ENCODE data around the gene CARD9.

CARD9 gene

DNA sequence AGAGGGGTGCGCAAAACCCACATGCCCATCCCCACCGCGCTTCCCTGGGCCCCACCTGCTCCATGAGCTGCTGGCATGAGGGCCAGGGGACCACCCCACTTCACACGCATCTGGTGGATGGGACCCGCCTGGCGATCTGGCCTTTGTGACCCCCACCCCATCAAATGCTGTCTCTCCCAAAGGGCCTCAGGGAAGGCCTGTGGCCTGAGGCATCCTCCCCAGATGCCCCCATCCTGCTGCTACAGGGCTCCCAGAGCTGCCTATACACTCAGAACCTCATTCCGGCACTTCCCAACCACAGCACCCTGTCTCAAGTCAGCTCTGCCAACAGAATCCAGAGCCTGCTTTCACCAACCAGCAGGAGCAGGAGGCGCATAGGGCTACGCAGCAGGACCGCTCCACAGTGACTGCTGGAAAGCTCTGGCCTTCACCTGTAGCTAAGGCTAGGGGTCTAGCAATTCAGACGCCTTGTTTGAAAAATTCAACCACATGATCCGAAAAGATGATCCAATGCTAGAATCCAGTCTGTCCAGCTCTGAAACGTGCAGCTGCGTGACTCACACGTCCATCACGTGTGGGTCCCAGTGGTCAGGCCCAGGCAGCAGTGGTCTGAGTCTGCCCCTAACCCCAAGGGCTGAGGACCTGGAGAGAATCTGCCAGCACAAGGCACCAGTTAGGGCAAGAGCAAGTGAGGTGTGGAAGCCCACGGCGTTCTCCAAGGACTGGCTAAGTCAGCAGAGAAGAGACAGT is 27.9 kb upstream of the CARD9 start:
- no peak for DNase-seq

GRCh38 chr9:136400038-136400834 is 26.8 kb upstream of the CARD9 start, which contains the start of gene SNAPC4:
Gene SNAPC4, minus strand, starts transcription at chr9:136400170. Its CDS starts 1,742 bp downstream, at chr9:136398428.
- DNase-seq = peak; percentile 93

DNA sequence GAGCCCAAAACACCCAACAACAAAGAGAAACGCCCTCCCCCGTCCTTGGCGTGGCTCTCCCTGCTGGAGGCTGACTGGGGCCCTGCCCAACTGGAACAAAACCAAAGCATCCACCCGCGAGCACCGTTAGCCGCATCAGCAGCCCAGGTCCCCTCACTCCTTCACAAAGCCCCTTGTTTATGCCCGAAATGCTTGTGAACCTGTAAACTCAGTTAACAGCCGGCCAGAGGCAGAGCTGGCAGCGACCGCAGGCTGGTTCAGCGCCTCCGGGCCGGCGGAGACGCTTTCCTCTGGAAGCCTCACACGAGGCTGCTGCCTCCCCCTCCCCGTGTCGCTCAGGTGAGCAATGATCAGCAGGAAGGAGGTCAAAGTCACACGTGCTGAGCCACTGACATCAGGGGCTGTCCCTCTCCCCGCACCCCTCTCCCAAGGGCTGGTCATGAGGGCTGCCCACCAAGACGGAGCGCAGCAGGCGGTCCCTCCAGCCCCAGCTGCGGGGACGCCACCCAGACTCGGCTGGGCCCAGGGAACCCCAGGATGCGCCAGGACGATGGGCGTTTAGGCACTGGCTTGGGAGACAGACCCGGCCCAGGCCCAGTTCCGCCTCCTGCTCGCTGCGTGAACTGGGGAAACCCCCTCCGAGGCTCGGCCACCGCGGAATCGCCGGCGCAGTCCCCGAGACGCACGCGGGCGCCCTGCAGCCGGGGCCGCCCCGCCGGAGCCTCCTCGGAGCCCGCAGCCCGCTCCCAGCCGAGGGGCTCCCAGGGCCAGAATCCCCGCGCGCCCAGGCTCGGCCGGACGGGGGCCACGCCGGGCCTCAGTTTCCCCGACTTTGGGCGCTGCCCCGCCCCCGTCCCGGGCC is 25.9 kb upstream of the CARD9 start:
- DNase-seq = no peak

- DNase-seq = no peak
These were observed 24.8 kb upstream of the CARD9 start for GRCh38 chr9:136398286-136398685.

- DNase-seq = no peak
These were observed 24.2 kb upstream of the CARD9 start for GRCh38 chr9:136397643-136398042.

- DNase-seq = no peak
These were observed 22.7 kb upstream of the CARD9 start for GRCh38 chr9:136396219-136396515.

DNA sequence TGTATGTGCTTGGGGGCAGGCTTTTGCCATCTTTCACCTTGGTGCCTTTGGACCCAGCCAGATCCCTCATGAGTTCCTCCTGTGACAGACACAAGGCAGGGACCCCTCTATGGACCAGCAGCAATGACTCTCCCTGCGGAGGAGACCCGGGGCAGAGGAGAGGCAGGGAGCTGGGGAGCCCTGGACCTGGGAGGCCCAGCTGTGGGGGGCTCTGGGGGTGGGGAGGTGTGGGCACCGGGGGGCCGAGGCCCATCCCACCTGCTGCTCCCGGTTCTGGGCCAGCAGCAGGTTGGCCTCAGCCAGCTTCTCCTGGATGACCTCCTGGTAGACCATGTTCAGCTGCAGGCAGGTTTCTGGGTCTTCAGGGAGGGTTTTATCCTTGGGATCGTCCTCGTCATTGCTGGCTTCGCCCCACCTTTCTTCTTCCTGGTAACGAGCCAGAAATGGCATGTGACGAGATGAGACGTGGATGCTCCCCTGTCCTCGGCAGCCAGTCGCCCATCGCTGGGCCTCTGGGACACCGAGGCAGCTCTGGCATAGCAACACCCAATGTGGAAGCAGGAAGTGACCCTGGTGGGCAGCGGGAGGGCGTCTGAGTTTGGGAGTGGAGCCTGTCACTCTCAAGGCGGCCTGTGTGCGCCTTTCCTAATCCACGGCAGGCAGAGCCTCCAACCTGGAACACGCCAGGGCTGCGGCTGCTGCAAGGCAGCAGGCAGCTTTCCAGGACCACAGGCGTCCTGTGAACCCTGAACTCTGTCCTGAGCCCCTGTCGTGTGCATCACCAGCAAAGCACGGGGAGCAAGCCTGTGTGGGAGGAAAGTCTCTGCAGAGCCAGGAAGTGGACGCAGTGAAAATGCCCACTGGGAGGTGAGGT is 22.1 kb upstream of the CARD9 start:
- DNase-seq = no peak

- DNase-seq = no peak
These were observed 21.5 kb upstream of the CARD9 start for GRCh38 chr9:136395020-136395340.

- no peak for DNase-seq
These were observed 21.0 kb upstream of the CARD9 start for GRCh38 chr9:136394312-136395019.

GRCh38 chr9:136393531-136393930 is 20.1 kb upstream of the CARD9 start:
- DNase-seq = no peak

DNA sequence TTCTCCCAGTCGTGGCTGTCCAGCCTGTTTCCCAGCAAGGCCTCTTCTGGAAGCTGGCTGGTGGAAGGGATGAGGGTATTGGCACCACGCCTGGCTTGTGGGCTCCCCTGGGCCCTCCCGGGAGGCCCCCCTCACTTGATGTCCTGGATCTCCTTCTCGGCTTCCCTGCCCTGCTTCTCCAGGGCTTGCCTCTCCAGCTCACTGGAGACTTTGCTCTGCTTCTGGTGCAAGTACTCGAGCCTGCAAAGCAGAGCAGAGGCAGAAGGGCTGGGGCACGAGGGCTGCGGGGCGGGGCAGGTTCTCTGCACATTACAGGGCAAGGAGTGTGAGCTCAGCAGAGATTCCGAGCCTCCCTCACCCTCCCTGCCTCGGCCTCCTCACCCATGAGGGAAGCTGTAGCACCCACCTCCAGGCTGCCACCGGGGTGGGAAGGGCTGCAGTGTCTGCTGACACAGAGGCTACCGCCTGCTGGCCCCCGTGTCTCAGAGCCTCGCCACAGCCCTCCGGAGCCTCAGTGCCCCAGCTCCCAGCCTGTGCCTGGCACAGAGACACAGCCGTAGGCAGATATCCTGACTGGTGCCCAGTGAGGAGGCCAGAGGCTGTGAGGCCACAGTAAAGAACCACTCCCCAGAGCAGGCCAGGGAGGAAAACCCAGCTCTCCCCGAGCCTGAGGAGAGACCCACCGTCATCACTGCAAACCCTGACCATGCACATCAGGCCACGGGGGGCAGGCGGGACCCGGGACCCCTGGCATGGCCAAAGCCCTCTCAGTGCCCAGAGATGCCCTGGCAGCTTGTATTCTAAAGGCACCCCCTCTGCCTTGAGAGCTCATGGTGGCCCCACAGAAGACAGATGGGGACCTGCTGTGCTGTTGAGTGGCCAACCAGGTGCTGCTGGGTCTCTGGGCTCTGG is 19.3 kb upstream of the CARD9 start:
- DNase-seq = no peak

DNA sequence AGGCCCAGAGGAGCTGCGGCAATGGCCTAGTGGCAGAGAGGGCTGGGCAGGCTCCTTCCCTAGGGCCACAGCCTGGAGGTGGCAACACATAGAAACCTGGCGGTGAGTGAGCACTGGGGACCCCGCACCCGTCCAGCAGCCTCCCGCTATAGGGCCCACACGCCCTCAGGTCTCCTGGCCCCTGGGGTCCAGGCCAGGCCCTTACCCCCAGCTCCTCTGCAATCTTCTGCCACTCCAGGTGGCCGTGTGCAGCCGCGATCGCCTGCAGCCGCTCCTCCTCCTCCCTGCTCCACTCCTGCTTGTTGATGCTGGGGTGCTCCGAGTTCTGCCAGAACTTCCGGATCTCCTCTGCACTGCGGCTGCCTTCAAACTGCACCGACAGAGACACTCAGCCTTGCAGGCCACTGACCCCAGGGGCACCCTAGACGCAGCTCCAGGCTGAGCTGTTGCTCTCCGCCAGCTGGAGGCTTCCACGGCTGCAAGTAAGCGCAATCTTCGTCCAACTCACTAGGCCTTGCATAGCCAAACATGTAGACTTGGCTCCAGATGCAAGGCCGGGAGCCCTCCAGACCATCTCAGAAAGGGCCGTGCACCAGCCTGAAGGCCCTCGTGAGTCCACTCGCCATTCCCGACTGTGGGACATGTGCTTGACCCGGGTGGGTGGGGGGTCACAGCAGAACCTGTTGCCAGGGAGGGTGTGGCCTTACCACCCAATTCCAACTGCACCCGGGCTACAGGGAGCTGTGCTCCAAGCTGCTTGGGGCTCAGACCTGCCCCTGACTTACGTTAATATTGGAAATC is 18.5 kb upstream of the CARD9 start:
- DNase-seq = no peak

DNA sequence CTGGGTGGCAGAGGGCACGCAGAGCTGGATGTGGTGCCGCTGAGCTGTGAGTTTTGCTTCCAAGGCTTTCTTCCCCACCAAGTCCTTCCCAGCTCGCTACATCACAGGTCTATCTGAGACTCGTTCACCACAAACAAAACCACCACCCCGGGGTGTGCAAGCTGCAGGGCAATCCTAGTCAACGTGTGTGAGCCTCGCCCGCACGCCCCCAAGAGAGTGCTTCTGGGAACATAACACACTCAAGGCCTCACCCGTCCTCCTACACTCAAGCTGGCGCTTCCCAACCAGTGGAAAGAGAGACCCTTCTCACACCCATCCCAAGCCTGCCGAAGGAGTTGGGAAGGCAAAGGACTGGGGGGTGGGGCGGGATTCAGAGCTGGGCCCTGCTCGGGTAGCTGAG is 15.9 kb upstream of the CARD9 start:
- no peak for DNase-seq

- DNase-seq = no peak
These were observed 13.7 kb upstream of the CARD9 start for GRCh38 chr9:136387217-136387616.

DNA sequence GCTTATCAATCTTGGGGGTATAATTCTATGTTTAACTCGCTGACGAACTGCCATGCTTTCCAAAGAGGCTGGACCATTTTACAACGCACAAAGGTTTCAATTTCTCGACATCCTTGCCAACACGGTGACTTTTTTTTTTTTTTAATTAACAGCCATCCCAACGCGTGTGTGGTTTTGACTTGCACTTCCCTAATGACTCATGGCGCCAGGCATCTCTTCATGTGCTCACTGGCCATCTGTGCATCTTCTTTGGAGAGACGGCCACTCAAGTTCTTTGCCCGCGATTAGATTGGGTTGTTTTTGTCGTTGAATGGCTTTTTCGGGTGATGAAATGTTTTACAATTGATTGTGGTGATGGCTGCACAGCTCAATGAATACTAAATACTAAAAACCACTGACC is 12.5 kb upstream of the CARD9 start:
- DNase-seq = no peak

- DNase-seq = no peak
These were observed 11.5 kb upstream of the CARD9 start for GRCh38 chr9:136385015-136385414.

GRCh38 chr9:136383436-136383835 is 10.0 kb upstream of the CARD9 start:
- no peak for DNase-seq

GRCh38 chr9:136381966-136382513 is 8.6 kb upstream of the CARD9 start:
- no peak for DNase-seq

DNA sequence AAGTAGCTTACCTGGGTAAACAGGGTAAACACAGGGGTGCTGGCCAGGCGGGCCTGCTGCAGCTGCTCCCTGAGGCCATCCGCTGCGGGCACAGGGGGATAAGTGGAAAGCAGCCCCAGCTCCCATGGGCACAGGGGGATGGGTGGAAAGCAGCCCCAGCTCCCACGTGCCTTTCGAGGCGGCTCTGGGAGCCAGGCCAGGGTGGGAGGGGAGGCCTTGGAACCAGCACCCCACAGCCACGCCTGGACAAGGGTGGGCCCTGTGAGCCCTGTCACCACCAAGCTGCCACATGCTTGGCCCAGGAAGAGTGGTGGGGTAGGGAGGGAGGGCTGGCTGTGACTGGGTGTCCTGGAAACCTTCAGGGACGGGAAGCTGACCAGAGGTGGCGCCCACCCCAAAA is 7.8 kb upstream of the CARD9 start:
- DNase-seq = no peak

DNA sequence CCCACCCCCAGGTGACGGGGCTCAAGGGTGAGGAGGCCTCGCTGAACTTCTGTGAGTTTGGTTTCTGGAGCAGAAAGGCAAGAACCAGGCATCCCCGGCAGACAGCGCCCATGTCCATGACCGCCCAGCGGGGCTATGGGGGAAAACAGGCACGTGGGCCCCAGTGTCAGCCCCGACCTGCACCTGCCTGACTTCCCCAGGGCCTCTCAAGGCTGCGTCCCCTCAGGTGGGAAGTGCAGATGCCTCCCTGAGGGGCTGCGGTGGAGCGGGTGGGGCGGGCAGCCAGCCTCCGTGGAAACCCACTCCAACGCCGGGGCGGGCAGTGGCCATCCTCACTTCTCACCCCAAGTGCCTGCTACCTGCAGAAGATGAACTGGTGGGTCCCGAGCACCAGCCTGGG is 6.9 kb upstream of the CARD9 start:
- no peak for DNase-seq
